PC-9 (cell line): ENCODE results near the gene ZNF384. TPM values are rescaled to one million over a fixed set of nuclear protein-coding genes. Genes with fewer than 3 reads are reported as not detected.

Experiments
- BruUV-seq: library from RNA; stranded (reverse); fragments of 400-500 nt; replicated peaks from 2 replicates; lab custom pipeline; 2021; lab: Mats Ljungman, UMichigan
- CTCF ChIA-PET: fragments of 300-600 bp; sonication (Branson Sonifier 250); formaldehyde crosslinking; loops from one replicate; lab custom pipeline; 2022; ENCODE audit warnings: antibody characterized with exemption; lab: Charles Lee
- POLR2A ChIA-PET: fragments of 300-600 bp; sonication (Branson Sonifier 250); formaldehyde crosslinking; loops from one replicate; lab custom pipeline; 2022; ENCODE audit warnings: antibody characterized with exemption; ENCODE audit not compliant: unreplicated experiment; lab: Charles Lee
- DNase-seq, 2 experiments: peaks; one replicate each; pipeline versions ENCODE4 v3.0.0 to v3.0.0-alpha.2; 2015 to 2022; ENCODE audit warnings: mixed read lengths in 1 of 2
- H2AFZ ChIP-seq: fragments of 200-600 bp; sonication (generic); 2 replicates; pipeline ENCODE4 v1.8.1; 2017; ENCODE audit warnings: antibody characterized with exemption
- H3F3A ChIP-seq: fragments of 200-600 bp; sonication (generic); 2 replicates; pipeline ENCODE4 v1.8.1; 2017; ENCODE audit warnings: antibody characterized with exemption, mild to moderate bottlenecking, low read depth; ENCODE audit not compliant: insufficient read depth
- H3K27ac ChIP-seq: fragments of 200-600 bp; sonication (generic); 2 replicates; pipeline ENCODE4 v1.6.1; 2016; ENCODE audit warnings: mixed run types
- H3K27me3 ChIP-seq: fragments of 200-600 bp; sonication (generic); 2 replicates; pipeline ENCODE4 v1.6.1; 2016; ENCODE audit warnings: low read depth, mixed run types; ENCODE audit not compliant: insufficient read depth
- H3K36me3 ChIP-seq: fragments of 200-600 bp; sonication (generic); 2 replicates; pipeline ENCODE4 v1.6.1; 2016; ENCODE audit warnings: low read depth, mixed run types
- H3K4me1 ChIP-seq: fragments of 200-600 bp; sonication (generic); replicated peaks from 2 replicates; pipeline ENCODE4 v1.6.1; 2016; ENCODE audit warnings: mixed run types; ENCODE audit not compliant: insufficient read depth
- H3K4me2 ChIP-seq: fragments of 200-600 bp; sonication (generic); 2 replicates; pipeline ENCODE4 v1.6.1; 2017; ENCODE audit warnings: mixed run types
- H3K4me3 ChIP-seq: fragments of 200-600 bp; sonication (generic); 2 replicates; pipeline ENCODE4 v1.6.1; 2016; ENCODE audit warnings: mixed run types
- H3K79me2 ChIP-seq: fragments of 200-600 bp; sonication (generic); 2 replicates; pipeline ENCODE4 v1.6.1; 2017; ENCODE audit warnings: low read depth, mixed run types
- H3K9me2 ChIP-seq: fragments of 200-600 bp; sonication (generic); 2 replicates; pipeline ENCODE4 v1.8.1; 2017; ENCODE audit warnings: mild to moderate bottlenecking; ENCODE audit not compliant: insufficient read depth
- H3K9me3 ChIP-seq: fragments of 200-600 bp; sonication (generic); 2 replicates; pipeline ENCODE4 v1.8.1; 2016; ENCODE audit warnings: low read depth; ENCODE audit not compliant: insufficient read depth
- H4K20me1 ChIP-seq: fragments of 200-600 bp; sonication (generic); 2 replicates; pipeline ENCODE4 v1.8.1; 2017; ENCODE audit not compliant: insufficient read depth
- EZH2 ChIP-seq: fragments of 200-600 bp; sonication (generic); IDR thresholded peaks from 2 replicates; pipeline ENCODE4 v1.8.0; 2017; ENCODE audit warnings: antibody characterized with exemption, low read depth
- intact Hi-C: fragments of 100-400 bp; cut with micrococcal nuclease; formaldehyde crosslinking; loops from one replicate; pipeline ENCODE4 v1.10.0; 2022; ENCODE audit not compliant: unreplicated experiment
- total RNA-seq: library from RNA; stranded (reverse); gene quantifications from 2 replicates; pipeline ENCODE4 v1.2.3, GENCODE V29; 2021
- TF ChIP-seq, protein P1 (sequence below): fragments of 200-600 bp; sonication (generic); conservative IDR thresholded peaks from 2 replicates; pipeline ENCODE4 v1.6.1; 2017; ENCODE audit warnings: mixed run types, antibody characterized with exemption, mild to moderate bottlenecking, moderate library complexity

The ZNF384 gene
- total RNA-seq, 1 experiment from 2014 or later, result 106 TPM

DNA sequence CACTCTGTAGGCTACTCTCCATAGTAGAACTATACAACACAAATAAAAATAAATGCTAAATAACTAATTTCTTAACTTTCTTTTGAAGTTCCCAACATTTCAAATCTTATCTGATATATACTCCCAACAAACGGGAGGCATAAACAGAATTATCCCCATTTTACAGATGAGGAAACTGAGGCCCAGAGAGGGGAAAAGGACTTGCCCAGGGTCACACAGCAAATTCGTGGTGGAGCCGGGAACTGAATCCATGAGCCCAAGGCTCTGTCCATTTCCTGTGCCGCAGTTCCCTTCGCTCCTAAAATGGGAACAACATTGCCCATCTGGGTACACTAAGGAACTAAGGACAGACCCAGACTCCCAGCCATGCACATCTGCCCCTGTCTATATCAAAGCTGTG lies 12.2 kb downstream of the ZNF384 start:
- H3K9me3 ChIP-seq, result no peaks in the 10 kb centered on the region
- no peak overlapping the region for H2AFZ ChIP-seq
- no peaks in the 10 kb centered on the region for H3K9me2 ChIP-seq
- H4K20me1 ChIP-seq, result peaks cover 39% of the 10 kb centered on the region
- no peak for DNase-seq
- H3K27ac ChIP-seq, result no peak overlapping the region
- peaks cover 66% of the 10 kb centered on the region for H3K36me3 ChIP-seq
- intact Hi-C loops, result no loop called here
- no TSS peak for BruUV-seq
- peaks cover 25% of the 10 kb centered on the region for H3K79me2 ChIP-seq
- CTCF ChIA-PET, result no interaction called here
- no peaks in the 10 kb centered on the region for H3K27me3 ChIP-seq
- no peak overlapping the region for H3K4me2 ChIP-seq
- H3K4me1 ChIP-seq, result no peaks in the 10 kb centered on the region
- POLR2A ChIA-PET, result no interaction called here
- 0 out of 2 replicates have a peak, but pooled peaks cover 7% of the 10 kb centered on the region for H3F3A ChIP-seq
- TF ChIP-seq EZH2, result no peak
- TF ChIP-seq, protein P1, sequence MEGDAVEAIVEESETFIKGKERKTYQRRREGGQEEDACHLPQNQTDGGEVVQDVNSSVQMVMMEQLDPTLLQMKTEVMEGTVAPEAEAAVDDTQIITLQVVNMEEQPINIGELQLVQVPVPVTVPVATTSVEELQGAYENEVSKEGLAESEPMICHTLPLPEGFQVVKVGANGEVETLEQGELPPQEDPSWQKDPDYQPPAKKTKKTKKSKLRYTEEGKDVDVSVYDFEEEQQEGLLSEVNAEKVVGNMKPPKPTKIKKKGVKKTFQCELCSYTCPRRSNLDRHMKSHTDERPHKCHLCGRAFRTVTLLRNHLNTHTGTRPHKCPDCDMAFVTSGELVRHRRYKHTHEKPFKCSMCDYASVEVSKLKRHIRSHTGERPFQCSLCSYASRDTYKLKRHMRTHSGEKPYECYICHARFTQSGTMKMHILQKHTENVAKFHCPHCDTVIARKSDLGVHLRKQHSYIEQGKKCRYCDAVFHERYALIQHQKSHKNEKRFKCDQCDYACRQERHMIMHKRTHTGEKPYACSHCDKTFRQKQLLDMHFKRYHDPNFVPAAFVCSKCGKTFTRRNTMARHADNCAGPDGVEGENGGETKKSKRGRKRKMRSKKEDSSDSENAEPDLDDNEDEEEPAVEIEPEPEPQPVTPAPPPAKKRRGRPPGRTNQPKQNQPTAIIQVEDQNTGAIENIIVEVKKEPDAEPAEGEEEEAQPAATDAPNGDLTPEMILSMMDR, result no peak
- H3K4me3 ChIP-seq, result no peak overlapping the region

DNA sequence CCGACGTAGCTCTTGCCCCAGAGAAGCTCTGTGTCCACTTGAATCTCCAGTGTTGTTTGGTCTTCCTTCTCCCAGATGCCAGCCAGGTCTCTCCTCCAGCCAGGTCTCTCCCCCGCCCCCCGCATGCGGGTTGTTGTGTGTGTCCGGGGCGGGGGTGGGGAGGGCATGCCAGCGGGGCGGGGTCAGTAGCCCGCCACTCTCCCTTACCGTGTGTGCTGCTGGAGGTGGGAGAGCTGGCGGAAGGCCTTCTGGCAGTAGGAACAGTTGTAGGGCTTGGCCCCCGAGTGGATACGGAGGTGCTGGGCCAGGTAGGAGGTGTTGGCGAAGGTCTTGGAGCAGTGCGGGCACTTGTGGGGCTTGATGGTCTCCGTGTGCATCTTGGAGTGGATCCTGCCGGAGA lies 17.0 kb downstream of the ZNF384 start:
- no TSS peak for BruUV-seq
- Histone ChIP-seq H3K27ac (no peak overlapping the region), H3K79me2 (no peaks in the 10 kb centered on the region; the same call in 1 of the 2 replicates), H3K27me3 (no peaks in the 10 kb centered on the region), H2AFZ (no peak overlapping the region), H3K9me3 (no peaks in the 10 kb centered on the region), H3K9me2 (no peaks in the 10 kb centered on the region), H4K20me1 (peaks cover 15% of the 10 kb centered on the region), H3K4me1 (no peaks in the 10 kb centered on the region), H3K36me3 (peaks cover 80% of the 10 kb centered on the region), H3K4me2 (no peak overlapping the region), H3F3A (peaks cover 30% of the 10 kb centered on the region), H3K4me3 (no peak overlapping the region)
- CTCF ChIA-PET, result no interaction called here
- intact Hi-C loops, result no loop called here
- DNase-seq, result no peak
- TF ChIP-seq, protein P1, result no peak
- TF ChIP-seq EZH2, result no peak
- POLR2A ChIA-PET, result no interaction called here

DNA sequence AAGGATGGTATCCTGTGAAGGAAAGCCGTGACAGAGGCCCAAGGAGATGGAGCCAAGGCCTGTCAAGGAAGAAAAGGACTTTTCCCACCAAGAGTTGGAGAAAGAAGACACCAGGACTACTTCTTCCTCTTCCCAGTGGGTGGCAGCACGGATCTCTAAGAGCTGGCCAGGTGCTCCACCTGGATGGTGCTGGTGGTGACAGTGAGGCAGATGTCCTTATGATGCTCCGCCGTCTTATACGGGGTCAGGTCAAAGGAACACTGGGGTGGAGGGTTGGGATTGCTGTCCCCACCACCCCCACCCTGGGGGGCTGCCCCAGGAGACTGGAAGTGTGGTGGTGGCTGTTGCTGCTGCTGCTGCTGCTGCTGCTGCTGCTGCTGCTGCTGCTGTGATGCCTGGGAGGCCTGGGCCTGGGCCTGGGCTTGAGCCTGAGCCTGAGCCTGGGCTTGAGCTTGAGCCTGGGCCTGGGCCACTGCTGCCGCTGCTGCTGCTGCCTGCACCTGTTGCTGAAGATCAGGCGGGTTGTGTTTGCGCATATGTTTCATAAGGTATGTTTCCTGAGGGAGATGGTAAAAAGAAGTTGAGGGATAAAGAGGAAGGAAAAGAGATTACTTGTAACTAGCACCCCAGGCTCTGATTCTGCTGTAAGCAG lies 21.5 kb downstream of the ZNF384 start:
- Histone ChIP-seq H3K9me3 (no peaks in the 10 kb centered on the region), H3K4me1 (no peaks in the 10 kb centered on the region; the same call in 1 of the 2 replicates), H3K4me3 (no peak overlapping the region), H3K27ac (no peak overlapping the region), H3K27me3 (no peaks in the 10 kb centered on the region), H4K20me1 (0 out of 2 replicates have a peak, but pooled peaks cover 4% of the 10 kb centered on the region), H3K9me2 (no peaks in the 10 kb centered on the region), H3K36me3 (peaks cover 40% of the 10 kb centered on the region), H3K4me2 (no peak overlapping the region), H3F3A (peaks cover 52% of the 10 kb centered on the region), H3K79me2 (peaks cover 1% of the 10 kb centered on the region; the same call in 1 of the 2 replicates), H2AFZ (no peak overlapping the region)
- ChIA-PET POLR2A (interaction anchor here (0.6 kb wide), 1 partner anchor 32 kb away, joined by 3 read pairs; the partner anchor contains the start of gene LPAR5), CTCF (interaction anchor here (0.7 kb wide), 1 partner anchor 65 kb away, joined by 3 read pairs; no protein-coding TSS in a partner anchor)
- no TSS peak for BruUV-seq
- TF ChIP-seq, protein P1, result peak; percentile 59
- TF ChIP-seq EZH2, result no peak
- DNase-seq, result peak in 1 of 2 experiments; percentile 18
- intact Hi-C loops, result no loop called here
